Erythroblast (primary cell): ENCODE data around the gene SGIP1.

Experiments
- GATA1 ChIP-seq: IDR thresholded peaks from 2 replicates; pipeline ENCODE4 v1.6.1; 2011; ENCODE audit warnings: low read depth, mild to moderate bottlenecking, control low read depth, low read length, moderate library complexity
- POLR2A ChIP-seq: IDR thresholded peaks from 2 replicates; pipeline ENCODE4 v1.6.1; 2011; ENCODE audit warnings: mild to moderate bottlenecking, low read length

DNA sequence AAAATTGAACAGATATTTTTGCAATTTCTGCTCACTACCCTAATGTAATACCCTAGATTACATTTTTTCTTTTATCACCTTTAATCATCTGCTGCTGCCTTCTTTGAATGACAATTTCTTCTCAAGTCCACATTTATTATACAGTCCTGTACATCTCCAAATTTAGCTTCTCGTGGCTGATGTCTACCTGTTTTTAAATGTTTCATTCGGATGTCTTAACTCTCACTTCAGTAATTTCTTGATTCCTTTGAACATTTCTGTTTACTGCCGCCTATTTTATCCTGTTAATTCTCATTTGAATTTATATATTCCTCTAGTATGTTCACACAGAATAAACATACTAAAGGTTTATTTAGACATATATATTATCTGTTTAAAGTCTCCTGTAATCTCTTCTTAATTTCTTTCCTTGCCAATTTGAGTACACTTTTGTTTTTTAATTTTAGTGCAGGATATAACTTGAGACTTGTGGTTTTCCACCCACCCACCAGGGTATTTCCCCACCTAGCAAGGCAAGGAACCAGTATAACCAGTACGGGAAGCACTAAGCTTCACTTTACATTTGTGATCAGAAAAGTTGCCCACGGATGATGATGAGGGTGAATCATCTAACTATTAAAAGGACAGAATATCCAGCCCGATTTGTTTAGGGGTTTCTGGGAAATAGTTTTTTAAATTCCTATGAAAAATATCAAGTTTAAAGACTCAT lies 254.4 kb downstream of the SGIP1 start:
- TF ChIP-seq POLR2A (no peak), GATA1 (no peak)
